HCT116 (cell line): Measurements from ENCODE around the gene GPX2. TPM values are rescaled to one million over a fixed set of nuclear protein-coding genes. Genes with fewer than 3 reads are reported as not detected.

Experiments
- ATAC-seq: fragments of 200-7000 bp; cut with Tn5 transposase; 2 replicates; pipeline ENCODE4 v1.9.1; 2020; ENCODE audit warnings: mild to moderate bottlenecking, moderate library complexity
- BruUV-seq: library from RNA; stranded (reverse); fragments of 400-500 nt; replicated peaks from 2 replicates; lab custom pipeline; 2021; lab: Mats Ljungman, UMichigan
- CTCF ChIA-PET: fragments of 300-600 bp; sonication (Branson Sonifier 250); formaldehyde crosslinking; loops from one replicate; lab custom pipeline; 2021; ENCODE audit warnings: antibody characterized with exemption; lab: Charles Lee
- POLR2A ChIA-PET: fragments of 300-600, 350-600 bp; sonication (Branson Sonifier 250); formaldehyde crosslinking; loops from one replicate; lab custom pipeline; 2021; ENCODE audit warnings: antibody characterized with exemption; lab: Charles Lee
- RAD21 ChIA-PET, 2 experiments: fragments of 300-600 bp; sonication (Branson Sonifier 250); formaldehyde crosslinking; loops; one replicate each; lab custom pipeline; 2023; ENCODE audit warnings: low total read pairs in 2 of 2; ENCODE audit not compliant: uncharacterized antibody in 2 of 2, unreplicated experiment in 2 of 2, low non-redundant PET in 1 of 2; lab: Charles Lee
- DNase-seq: peaks from one replicate; pipeline ENCODE4 v3.0.0-alpha.2; 2010; ENCODE audit warnings: low read depth, low spot score
- H2AFZ ChIP-seq: fragments of 200-600 bp; shearing (Covaris generic), sonication (generic); 2 replicates; pipeline ENCODE4 v1.6.1; 2017; ENCODE audit warnings: low read depth, mixed run types, mixed read lengths, antibody characterized with exemption, low read length; ENCODE audit not compliant: poor library complexity, severe bottlenecking
- H3K27ac ChIP-seq: 2 replicates; pipeline ENCODE4 v1.5.1; 2012; ENCODE audit warnings: low read depth, low read length
- H3K27me3 ChIP-seq: fragments of 200-600 bp; sonication (generic); 2 replicates; pipeline ENCODE4 v1.6.1; 2016; ENCODE audit warnings: mixed run types, low read length, mixed read lengths; ENCODE audit not compliant: insufficient read depth
- H3K36me3 ChIP-seq, 2 experiments: fragments of 200-500 bp in 1 of 2; fragments of 200-600 bp in 1 of 2; sonication (Bioruptor generic) in 1 of 2; sonication (generic) in 1 of 2; 2 replicates each; pipeline versions ENCODE4 v1.5.1 to v1.6.1; 2014 to 2016; ENCODE audit warnings: low read length in 2 of 2, inconsistent platforms in 1 of 2, mixed read lengths in 1 of 2, mixed run types in 1 of 2; ENCODE audit not compliant: insufficient read depth in 2 of 2, control insufficient read depth in 1 of 2
- H3K4me1 ChIP-seq, 2 experiments: fragments of 200-600 bp in 1 of 2; sonication (generic) in 1 of 2; 2 replicates each; pipeline versions ENCODE4 v1.5.1 to v1.6.1; 2012 to 2017; ENCODE audit warnings: low read length in 2 of 2, inconsistent platforms in 1 of 2, mild to moderate bottlenecking in 1 of 2, mixed read lengths in 1 of 2, mixed run types in 1 of 2, moderate library complexity in 1 of 2; ENCODE audit not compliant: insufficient read depth in 2 of 2, control insufficient read depth in 1 of 2
- H3K4me2 ChIP-seq: fragments of 200-600 bp; sonication (generic); 2 replicates; pipeline ENCODE4 v1.6.1; 2017; ENCODE audit warnings: mixed run types, low read length, mixed read lengths
- H3K4me3 ChIP-seq, 2 experiments: fragments of 200-600 bp in 1 of 2; sonication (generic) in 1 of 2; replicated peaks in 1 of 2; 2 replicates each; pipeline ENCODE4 v1.5.1; 2011 to 2016; ENCODE audit warnings: low read length in 2 of 2, control low read depth in 1 of 2, low read depth in 1 of 2, mild to moderate bottlenecking in 1 of 2, mixed read lengths in 1 of 2, mixed run types in 1 of 2
- H3K79me2 ChIP-seq: fragments of 200-600 bp; sonication (generic); 2 replicates; pipeline ENCODE4 v1.6.1; 2017; ENCODE audit warnings: mild to moderate bottlenecking, mixed run types, low read length, moderate library complexity, mixed read lengths; ENCODE audit not compliant: insufficient read depth
- H3K9ac ChIP-seq: fragments of 200-600 bp; sonication (generic); 2 replicates; pipeline ENCODE4 v1.6.1; 2016; ENCODE audit warnings: low read length, mixed read lengths
- H3K9me2 ChIP-seq: fragments of 200-600 bp; sonication (generic), shearing (Covaris generic); 2 replicates; pipeline ENCODE4 v1.6.1; 2017; ENCODE audit warnings: mixed run types, mild to moderate bottlenecking, moderate library complexity; ENCODE audit not compliant: insufficient read depth
- H3K9me3 ChIP-seq, 2 experiments: fragments of 200-500 bp in 1 of 2; fragments of 200-600 bp in 1 of 2; sonication (Bioruptor generic) in 1 of 2; sonication (generic) in 1 of 2; 2 replicates each; pipeline ENCODE4 v1.6.1; 2014 to 2017; ENCODE audit warnings: low read length in 2 of 2, mixed read lengths in 2 of 2, inconsistent platforms in 1 of 2, low read depth in 1 of 2, mild to moderate bottlenecking in 1 of 2, mixed run types in 1 of 2, moderate library complexity in 1 of 2; ENCODE audit not compliant: control insufficient read depth in 1 of 2, insufficient read depth in 1 of 2
- H4K20me1 ChIP-seq: fragments of 200-600 bp; sonication (generic), shearing (Covaris generic); 2 replicates; pipeline ENCODE4 v1.6.1; 2017; ENCODE audit warnings: mixed run types, mild to moderate bottlenecking, moderate library complexity; ENCODE audit not compliant: insufficient read depth
- CBX3 ChIP-seq: IDR thresholded peaks from 2 replicates; pipeline ENCODE4 v1.6.1; 2012; ENCODE audit warnings: low read depth
- CEBPB ChIP-seq: IDR thresholded peaks from 2 replicates; pipeline ENCODE4 v1.6.1; 2012; ENCODE audit warnings: low read depth
- EGR1 ChIP-seq: IDR thresholded peaks from 2 replicates; pipeline ENCODE4 v1.6.1; 2012; ENCODE audit warnings: low read depth
- ELF1 ChIP-seq: IDR thresholded peaks from 2 replicates; pipeline ENCODE4 v1.6.1; 2012; ENCODE audit warnings: low read depth, borderline replicate concordance
- EZH2phosphoT487 ChIP-seq: fragments of 200-600 bp; IDR thresholded peaks from 2 replicates; pipeline ENCODE4 v1.6.1; 2018; ENCODE audit warnings: antibody characterized with exemption, borderline replicate concordance
- FOSL1 ChIP-seq: IDR thresholded peaks from 2 replicates; pipeline ENCODE4 v1.6.1; 2012; ENCODE audit warnings: low read depth
- JUND ChIP-seq: IDR thresholded peaks from 2 replicates; pipeline ENCODE4 v1.6.1; 2012
- POLR2A ChIP-seq: IDR thresholded peaks from 2 replicates; pipeline ENCODE4 v1.7.0; 2011; ENCODE audit warnings: borderline replicate concordance; ENCODE audit not compliant: insufficient read depth, insufficient read length; ENCODE audit errors: extremely low read depth
- RAD21 ChIP-seq: IDR thresholded peaks from 2 replicates; pipeline ENCODE4 v1.6.1; 2012; ENCODE audit warnings: low read depth, mild to moderate bottlenecking
- SIN3A ChIP-seq: IDR thresholded peaks from 2 replicates; pipeline ENCODE4 v1.6.1; 2012; ENCODE audit warnings: low read depth
- SP1 ChIP-seq: IDR thresholded peaks from 2 replicates; pipeline ENCODE4 v1.6.1; 2012; ENCODE audit warnings: low read depth
- SRF ChIP-seq: IDR thresholded peaks from 2 replicates; pipeline ENCODE4 v1.6.1; 2012; ENCODE audit warnings: low read depth
- TCF7L2 ChIP-seq: IDR thresholded peaks from 2 replicates; pipeline ENCODE4 v1.7.0; 2011; ENCODE audit warnings: borderline replicate concordance, inconsistent platforms; ENCODE audit not compliant: insufficient read depth, insufficient read length; ENCODE audit errors: extremely low read depth
- ZFX ChIP-seq: fragments of 450-650 bp; IDR thresholded peaks from 2 replicates; pipeline ENCODE4 v1.6.1; 2017
- ZNF274 ChIP-seq: fragments of 200-500 bp; sonication (Bioruptor generic); IDR thresholded peaks from 2 replicates; pipeline ENCODE4 v1.6.1; 2014; ENCODE audit warnings: mild to moderate bottlenecking, low read depth, low read length, inconsistent platforms
- intact Hi-C: fragments of 100-400 bp; cut with micrococcal nuclease; formaldehyde crosslinking; loops from 2 replicates; pipeline ENCODE4 v1.10.0; 2022
- total RNA-seq: library from RNA; stranded (reverse); gene quantifications from one replicate; pipeline ENCODE4 v1.2.1, GENCODE V29; 2021; ENCODE audit not compliant: unreplicated experiment
- TF ChIP-seq, protein P1 (sequence below): IDR thresholded peaks from 2 replicates; pipeline ENCODE4 v1.6.1; 2012
- TF ChIP-seq, protein P2 (sequence below): IDR thresholded peaks from 2 replicates; pipeline ENCODE4 v1.6.1; 2011; ENCODE audit warnings: mild to moderate bottlenecking, low read length, moderate library complexity; ENCODE audit not compliant: insufficient replicate concordance; ENCODE audit errors: extremely low read depth
- TF ChIP-seq, protein P3 (sequence below): IDR thresholded peaks from 2 replicates; pipeline ENCODE4 v1.6.1; 2012; ENCODE audit warnings: low read depth
- TF ChIP-seq, protein P4 (sequence below), 3 experiments: fragments of 200-600 bp in 1 of 3; sonication (generic) in 1 of 3; IDR thresholded peaks in 2 of 3; conservative IDR thresholded peaks in 1 of 3; 2 replicates each; pipeline ENCODE4 v1.5.1; 2012 to 2017; ENCODE audit warnings: low read depth in 2 of 3, low read length in 2 of 3, antibody characterized with exemption in 1 of 3, borderline replicate concordance in 1 of 3, control low read depth in 1 of 3, mild to moderate bottlenecking in 1 of 3, mixed read lengths in 1 of 3, mixed run types in 1 of 3, moderate library complexity in 1 of 3; ENCODE audit not compliant: insufficient read depth in 1 of 3

The GPX2 gene
- total RNA-seq, 1 experiment from 2014 or later = 0.61 TPM

- TF ChIP-seq TCF7L2 (no peak), CBX3 (no peak), ELF1 (no peak), EGR1 (no peak)
- TF ChIP-seq, protein P1, sequence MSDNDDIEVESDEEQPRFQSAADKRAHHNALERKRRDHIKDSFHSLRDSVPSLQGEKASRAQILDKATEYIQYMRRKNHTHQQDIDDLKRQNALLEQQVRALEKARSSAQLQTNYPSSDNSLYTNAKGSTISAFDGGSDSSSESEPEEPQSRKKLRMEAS = no peak
Measured at GRCh38 chr14:64950889-64951288, 8.3 kb upstream of the GPX2 start (continued).

DNA sequence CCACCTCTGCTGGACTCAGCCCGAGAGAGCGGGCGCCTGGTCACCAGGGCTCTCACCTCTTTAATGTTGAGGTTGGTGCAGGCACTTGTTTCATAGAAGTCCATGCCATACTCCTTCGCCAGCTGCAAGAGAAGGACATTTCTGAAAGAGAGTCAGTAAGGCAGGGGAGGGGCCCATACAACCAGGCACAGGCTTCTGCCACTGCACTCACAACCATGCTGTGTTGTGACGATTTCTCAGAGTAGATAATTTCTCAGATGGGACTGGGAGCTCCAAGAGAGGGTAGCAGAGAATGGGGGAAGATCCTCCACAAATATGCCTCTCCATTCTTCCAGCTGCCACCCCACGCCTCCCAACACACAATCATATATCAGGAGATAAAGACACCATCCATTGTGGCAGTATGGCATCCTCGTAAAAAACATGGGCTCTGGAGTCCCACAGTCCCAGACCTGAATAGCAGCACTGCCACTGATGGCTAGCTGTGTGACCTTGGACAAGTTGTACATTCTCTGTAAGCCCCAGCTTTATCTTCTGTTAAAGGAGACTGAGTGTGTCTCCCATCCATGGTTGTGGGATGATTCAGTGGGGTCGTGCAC lies 6.2 kb upstream of the GPX2 start:
- Histone ChIP-seq H3K36me3 (no peaks in the 10 kb centered on the region), H3K27me3 (no peaks in the 10 kb centered on the region), H2AFZ (no peak overlapping the region), H3K9me3 (no peaks in the 10 kb centered on the region), H3K9ac (no peak overlapping the region), H3K9me2 (no peaks in the 10 kb centered on the region), H3K4me2 (no peak overlapping the region), H3K27ac (no peak overlapping the region), H3K4me3 (no peak overlapping the region), H3K79me2 (no peaks in the 10 kb centered on the region), H3K4me1 (no peaks in the 10 kb centered on the region), H4K20me1 (no peaks in the 10 kb centered on the region)
- DNase-seq (no peak), ATAC-seq (no peak)
- BruUV-seq = no TSS peak
- intact Hi-C loops = no loop called here
- POLR2A ChIA-PET = no interaction called here
- RAD21 ChIA-PET = no interaction called here
- CTCF ChIA-PET = no interaction called here
- no peak for TF ChIP-seq JUND
- TF ChIP-seq POLR2A = no peak
- TF ChIP-seq ELF1 = no peak
- no peak for TF ChIP-seq EZH2phosphoT487
- no peak for TF ChIP-seq EGR1
- TF ChIP-seq, protein P1 = no peak
- TF ChIP-seq FOSL1 = no peak
- no peak for TF ChIP-seq RAD21
- TF ChIP-seq ZNF274 = no peak
- no peak for TF ChIP-seq SP1
- TF ChIP-seq ZFX = no peak
- TF ChIP-seq, protein P2, sequence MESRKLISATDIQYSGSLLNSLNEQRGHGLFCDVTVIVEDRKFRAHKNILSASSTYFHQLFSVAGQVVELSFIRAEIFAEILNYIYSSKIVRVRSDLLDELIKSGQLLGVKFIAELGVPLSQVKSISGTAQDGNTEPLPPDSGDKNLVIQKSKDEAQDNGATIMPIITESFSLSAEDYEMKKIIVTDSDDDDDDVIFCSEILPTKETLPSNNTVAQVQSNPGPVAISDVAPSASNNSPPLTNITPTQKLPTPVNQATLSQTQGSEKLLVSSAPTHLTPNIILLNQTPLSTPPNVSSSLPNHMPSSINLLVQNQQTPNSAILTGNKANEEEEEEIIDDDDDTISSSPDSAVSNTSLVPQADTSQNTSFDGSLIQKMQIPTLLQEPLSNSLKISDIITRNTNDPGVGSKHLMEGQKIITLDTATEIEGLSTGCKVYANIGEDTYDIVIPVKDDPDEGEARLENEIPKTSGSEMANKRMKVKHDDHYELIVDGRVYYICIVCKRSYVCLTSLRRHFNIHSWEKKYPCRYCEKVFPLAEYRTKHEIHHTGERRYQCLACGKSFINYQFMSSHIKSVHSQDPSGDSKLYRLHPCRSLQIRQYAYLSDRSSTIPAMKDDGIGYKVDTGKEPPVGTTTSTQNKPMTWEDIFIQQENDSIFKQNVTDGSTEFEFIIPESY = no peak
- no peak for TF ChIP-seq SIN3A
- TF ChIP-seq, protein P3, sequence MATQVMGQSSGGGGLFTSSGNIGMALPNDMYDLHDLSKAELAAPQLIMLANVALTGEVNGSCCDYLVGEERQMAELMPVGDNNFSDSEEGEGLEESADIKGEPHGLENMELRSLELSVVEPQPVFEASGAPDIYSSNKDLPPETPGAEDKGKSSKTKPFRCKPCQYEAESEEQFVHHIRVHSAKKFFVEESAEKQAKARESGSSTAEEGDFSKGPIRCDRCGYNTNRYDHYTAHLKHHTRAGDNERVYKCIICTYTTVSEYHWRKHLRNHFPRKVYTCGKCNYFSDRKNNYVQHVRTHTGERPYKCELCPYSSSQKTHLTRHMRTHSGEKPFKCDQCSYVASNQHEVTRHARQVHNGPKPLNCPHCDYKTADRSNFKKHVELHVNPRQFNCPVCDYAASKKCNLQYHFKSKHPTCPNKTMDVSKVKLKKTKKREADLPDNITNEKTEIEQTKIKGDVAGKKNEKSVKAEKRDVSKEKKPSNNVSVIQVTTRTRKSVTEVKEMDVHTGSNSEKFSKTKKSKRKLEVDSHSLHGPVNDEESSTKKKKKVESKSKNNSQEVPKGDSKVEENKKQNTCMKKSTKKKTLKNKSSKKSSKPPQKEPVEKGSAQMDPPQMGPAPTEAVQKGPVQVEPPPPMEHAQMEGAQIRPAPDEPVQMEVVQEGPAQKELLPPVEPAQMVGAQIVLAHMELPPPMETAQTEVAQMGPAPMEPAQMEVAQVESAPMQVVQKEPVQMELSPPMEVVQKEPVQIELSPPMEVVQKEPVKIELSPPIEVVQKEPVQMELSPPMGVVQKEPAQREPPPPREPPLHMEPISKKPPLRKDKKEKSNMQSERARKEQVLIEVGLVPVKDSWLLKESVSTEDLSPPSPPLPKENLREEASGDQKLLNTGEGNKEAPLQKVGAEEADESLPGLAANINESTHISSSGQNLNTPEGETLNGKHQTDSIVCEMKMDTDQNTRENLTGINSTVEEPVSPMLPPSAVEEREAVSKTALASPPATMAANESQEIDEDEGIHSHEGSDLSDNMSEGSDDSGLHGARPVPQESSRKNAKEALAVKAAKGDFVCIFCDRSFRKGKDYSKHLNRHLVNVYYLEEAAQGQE = no peak
- no peak for TF ChIP-seq SRF
- TF ChIP-seq, protein P4, sequence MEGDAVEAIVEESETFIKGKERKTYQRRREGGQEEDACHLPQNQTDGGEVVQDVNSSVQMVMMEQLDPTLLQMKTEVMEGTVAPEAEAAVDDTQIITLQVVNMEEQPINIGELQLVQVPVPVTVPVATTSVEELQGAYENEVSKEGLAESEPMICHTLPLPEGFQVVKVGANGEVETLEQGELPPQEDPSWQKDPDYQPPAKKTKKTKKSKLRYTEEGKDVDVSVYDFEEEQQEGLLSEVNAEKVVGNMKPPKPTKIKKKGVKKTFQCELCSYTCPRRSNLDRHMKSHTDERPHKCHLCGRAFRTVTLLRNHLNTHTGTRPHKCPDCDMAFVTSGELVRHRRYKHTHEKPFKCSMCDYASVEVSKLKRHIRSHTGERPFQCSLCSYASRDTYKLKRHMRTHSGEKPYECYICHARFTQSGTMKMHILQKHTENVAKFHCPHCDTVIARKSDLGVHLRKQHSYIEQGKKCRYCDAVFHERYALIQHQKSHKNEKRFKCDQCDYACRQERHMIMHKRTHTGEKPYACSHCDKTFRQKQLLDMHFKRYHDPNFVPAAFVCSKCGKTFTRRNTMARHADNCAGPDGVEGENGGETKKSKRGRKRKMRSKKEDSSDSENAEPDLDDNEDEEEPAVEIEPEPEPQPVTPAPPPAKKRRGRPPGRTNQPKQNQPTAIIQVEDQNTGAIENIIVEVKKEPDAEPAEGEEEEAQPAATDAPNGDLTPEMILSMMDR (IDR thresholded peaks at IDR 0.05 in 2 of 3, conservative IDR thresholded peaks at IDR 0.05 in 1 of 3; ENCODE audit: borderline replicate concordance in 1 of 3, insufficient read depth in 1 of 3, low read depth in 2 of 3, low read length in 2 of 3) = no peak
- no peak for TF ChIP-seq CEBPB
